NCI-H446 treated with DMSO at 0.1 percent for 48 hours (cell line): ENCODE measurements around the gene TM4SF5.
"Not testable (repeated sequence)": the region's sequence is repeated elsewhere in the genome, so short reads cannot be mapped to it uniquely, and the experiment has no call there.

ENCODE experiments used
- DNase-seq: peaks from one replicate; lab custom pipeline; 2025; lab: John Stamatoyannopoulos, UW

TM4SF5 gene

DNA sequence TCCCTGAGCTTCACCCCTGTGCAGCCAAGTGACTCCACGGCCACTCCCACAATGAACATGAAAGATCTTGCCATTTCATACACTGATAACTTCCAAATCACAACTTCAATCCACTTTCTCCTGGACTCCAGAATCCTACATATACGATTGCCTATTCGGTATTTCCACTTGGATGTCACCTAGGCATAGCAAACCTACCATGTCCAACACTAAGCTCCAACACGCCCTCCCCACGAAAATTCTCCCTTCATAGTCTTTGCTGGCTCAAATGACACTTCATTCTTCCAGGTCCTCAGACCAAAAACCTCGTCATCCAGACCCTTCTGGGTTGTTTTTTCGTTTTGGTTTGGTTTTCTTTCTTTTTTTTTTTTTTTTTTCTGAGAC lies 19.0 kb downstream of the TM4SF5 start:
- no peak for DNase-seq

- DNase-seq, result no peak
Observed at GRCh38 chr17:4795168-4795567, 23.5 kb downstream of the TM4SF5 start.

GRCh38 chr17:4796552-4796920 lies 24.9 kb downstream of the TM4SF5 start:
- no peak for DNase-seq

GRCh38 chr17:4800462-4801196 lies 28.9 kb downstream of the TM4SF5 start:
- no peak for DNase-seq

DNA sequence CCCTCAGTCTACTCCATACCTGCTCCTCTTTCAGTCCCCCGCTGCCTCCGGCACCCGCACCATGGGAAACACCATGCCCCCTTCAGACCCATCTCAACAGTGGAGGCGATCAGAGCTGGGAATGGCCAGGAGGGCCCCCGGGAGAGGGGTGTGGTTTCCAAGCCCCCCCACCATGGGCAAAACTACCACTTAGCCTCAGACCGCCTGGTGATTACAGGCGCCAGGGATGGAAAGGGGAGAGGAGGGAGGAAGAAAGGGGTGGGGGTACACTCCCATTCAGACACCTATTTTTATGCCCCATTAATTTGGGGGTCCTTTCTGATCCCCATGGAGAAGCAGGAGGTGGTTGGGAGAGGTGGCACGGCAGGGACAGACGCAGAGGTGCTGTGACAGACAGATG lies 30.5 kb downstream of the TM4SF5 start, which contains the start of gene C17orf114:
Gene C17orf114 (minus strand): TSS at position 101 of the 400 bp plus-strand sequence.
- DNase-seq, result no peak

DNA sequence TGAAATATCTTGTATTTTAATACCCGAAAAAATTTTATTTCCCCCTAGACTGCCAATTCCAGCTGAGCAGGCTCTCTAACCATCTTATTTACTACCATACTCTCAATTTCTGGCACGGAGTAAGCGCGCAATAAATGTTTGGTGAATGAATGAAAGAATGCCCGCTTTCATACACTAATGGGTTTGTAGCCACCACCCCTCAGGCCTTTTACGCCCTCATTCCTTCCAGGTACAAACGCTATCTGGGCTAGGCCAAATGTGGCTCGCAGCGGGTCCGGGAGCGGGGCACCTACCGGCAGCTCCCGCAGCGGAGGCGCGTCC lies 34.7 kb downstream of the TM4SF5 start:
- no peak for DNase-seq

GRCh38 chr17:4806777-4807604 lies 35.3 kb downstream of the TM4SF5 start, which contains the start of gene PLD2:
TSS of gene PLD2 (plus strand) at chr17:4807152. CDS start at chr17:4807773, 621 bp downstream.
- peak; percentile 63 for DNase-seq

DNA sequence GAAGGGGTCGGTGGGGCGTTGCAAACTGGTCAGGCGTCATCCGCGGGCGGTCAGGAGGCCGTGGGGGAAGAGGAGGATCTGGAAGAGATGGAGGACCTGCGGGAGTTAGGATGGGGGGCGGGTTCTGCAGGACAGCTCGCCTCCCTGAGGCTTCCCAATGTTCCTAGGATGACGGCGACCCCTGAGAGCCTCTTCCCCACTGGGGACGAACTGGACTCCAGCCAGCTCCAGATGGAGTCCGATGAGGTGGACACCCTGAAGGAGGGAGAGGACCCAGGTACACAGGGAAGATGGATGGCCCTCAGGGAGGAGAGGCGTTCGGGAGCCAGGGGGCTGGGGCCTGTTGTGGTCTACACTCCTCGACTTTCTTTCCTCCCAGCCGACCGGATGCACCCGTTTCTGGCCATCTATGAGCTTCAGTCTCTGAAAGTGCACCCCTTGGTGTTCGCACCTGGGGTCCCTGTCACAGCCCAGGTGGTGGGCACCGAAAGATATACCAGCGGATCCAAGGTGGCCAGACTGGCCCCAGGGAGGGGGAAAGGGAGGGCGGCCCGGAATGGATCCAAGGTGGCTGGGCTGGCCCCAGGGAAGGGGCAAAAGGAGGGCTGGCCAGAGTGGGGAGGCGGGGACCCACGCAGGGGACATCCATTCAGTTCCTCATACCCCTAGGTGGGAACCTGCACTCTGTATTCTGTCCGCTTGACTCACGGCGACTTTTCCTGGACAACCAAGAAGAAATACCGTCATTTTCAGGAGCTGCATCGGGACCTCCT lies 36.1 kb downstream of the TM4SF5 start:
- no peak for DNase-seq

DNA sequence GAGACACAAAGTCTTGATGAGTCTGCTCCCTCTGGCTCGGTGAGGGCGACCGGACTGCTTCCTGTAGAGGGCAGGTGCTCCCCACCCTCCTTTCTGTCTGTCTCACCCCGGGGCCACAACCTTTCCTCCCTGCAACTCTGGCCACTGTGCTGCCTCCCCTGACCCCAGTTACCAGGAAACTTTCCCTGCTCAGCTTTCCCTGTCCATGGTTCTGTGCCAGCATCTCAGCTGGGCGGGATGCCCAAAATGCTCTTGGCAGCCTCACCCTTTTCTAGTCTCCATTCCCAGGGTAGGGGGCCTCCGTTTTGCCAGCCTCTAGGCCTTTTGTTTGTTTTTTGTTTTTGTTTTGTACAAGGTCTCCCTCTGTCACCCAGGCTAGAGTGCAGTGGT lies 36.7 kb downstream of the TM4SF5 start:
- peak; percentile 72 for DNase-seq

GRCh38 chr17:4810696-4811290 lies 39.1 kb downstream of the TM4SF5 start:
- no peak for DNase-seq

GRCh38 chr17:4811471-4811870 lies 39.8 kb downstream of the TM4SF5 start:
- DNase-seq, result no peak

- no peak for DNase-seq
Observed at GRCh38 chr17:4812690-4813089, 41.0 kb downstream of the TM4SF5 start.

DNA sequence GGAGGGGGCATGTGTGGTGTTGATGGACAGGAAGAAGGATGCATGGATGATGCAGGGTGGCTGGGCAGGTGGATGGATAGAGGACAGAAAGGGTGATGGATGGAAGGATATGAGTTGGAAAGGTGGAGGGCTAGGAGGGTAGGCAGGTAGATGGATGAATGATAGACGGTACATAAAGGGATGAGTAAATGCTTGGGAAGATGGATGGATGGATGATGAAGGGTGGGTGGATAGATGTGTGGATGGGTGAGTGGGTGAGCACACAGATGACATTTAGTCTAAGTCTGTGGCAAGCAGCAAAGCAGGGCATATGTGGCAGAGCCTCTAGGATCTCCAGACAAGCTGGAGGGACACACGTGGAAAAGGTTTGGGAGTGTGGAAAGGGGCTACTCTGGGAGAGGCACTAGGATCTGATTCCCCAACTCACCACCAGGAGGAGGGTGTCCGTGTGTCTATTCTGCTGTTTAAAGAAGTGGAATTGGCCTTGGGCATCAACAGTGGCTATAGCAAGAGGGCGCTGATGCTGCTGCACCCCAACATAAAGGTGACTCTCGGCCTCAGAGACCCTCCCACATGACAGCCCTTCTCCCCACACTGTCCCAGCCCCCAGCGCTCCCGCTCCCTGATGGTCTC lies 43.5 kb downstream of the TM4SF5 start:
- DNase-seq, result no peak

DNA sequence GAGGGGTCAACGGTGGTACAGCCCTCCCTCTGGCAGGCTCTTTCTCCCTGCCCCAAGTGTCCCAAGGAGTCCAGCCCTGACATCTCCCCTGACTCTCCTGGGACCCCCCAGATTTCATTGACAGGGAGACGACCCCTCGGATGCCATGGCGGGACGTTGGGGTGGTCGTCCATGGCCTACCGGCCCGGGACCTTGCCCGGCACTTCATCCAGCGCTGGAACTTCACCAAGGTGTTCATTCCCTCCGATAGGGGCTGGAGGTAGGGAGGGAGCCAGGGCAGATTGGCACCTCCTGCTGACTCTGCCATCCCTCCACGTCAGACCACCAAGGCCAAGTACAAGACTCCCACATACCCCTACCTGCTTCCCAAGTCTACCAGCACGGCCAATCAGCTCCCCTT lies 45.1 kb downstream of the TM4SF5 start:
- DNase-seq, result no peak

DNA sequence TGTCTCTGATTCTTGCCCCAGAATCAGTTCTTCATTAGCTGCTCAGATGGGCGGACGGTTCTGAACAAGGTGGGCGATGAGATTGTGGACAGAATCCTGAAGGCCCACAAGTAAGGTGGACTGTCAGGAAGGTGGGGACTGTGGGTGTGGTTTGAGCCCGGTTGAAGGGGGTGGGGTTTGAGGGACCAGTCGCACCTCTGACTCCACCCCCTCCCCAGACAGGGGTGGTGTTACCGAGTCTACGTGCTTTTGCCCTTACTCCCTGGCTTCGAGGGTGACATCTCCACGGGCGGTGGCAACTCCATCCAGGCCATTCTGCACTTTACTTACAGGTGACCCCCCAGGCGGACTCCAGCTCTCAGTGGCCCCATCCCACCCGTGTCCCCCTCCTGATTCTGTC lies 46.6 kb downstream of the TM4SF5 start:
- no peak for DNase-seq

DNA sequence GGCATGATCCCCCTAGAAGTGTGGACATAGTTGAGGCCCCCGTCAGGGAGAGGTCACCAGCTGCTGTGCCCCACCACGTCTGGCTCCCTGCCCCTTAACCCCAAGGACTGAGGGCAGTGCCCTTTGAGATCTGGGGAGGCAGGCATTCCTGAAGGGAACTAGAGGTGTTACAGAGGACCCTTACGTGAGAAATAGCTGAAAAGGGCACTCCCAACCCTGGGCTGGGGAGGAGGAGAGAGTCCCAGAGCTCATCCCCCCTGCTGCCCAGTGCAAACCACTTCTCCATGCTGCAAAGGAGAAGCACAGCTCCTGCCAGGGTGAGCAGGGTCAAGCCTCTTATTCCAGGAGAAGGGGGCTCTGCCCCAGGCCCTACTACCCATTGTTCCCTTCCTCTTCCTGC lies 51.1 kb downstream of the TM4SF5 start:
- DNase-seq, result no peak

DNA sequence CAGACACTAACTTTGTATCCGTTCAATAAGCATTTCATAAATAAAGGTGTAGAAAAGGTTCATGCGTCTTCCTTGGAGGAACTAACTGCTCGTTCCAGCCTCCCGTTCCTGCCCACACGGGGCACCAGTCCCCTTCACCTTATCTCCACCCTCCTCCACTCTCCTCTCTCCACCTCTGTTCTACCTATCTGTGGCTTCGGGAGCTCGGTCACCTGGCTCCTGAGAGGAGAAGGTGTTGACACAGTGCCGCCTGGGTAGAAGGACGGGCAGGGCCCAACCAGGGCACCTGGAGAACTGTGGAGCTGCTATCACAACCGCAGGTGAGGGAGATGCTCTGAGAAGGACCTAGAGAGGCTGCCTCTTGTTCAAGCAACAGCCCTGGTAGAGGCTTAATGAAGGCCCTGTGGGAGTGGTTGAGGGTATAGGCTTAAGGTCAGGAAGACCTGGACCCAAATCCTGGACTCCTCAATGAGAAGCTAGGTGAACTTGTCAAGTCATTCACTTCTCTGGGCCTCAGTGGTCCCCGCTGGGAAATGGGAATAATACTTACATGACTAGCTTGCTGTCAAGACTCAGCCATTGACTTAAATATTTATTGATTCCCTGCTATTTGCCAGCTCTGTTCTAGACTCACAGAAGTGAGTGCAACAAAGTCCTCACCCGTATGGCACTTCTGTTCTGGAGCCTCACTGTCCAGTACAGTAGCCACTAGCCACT lies 51.8 kb downstream of the TM4SF5 start:
- DNase-seq, result no peak

DNA sequence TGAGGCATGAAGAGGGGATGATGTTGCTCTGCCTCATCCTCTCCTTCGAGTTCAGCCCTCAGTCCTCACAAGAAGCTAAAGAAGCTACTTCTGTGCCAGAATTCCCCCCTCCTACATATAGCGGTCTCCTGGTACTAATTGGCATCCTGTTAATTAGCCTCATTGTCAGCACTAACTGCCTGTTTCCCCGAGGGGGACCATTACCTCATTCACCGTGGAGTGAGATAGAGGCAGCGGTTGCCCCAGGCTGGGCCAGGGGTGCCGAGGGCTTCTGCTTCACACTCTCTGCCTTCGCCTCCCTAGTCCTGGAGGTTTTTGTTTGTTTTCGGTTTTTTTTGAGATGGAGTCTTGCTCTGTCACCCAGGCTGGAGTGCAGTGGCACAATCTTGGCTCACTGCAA lies 55.7 kb downstream of the TM4SF5 start:
- DNase-seq, result no peak

DNA sequence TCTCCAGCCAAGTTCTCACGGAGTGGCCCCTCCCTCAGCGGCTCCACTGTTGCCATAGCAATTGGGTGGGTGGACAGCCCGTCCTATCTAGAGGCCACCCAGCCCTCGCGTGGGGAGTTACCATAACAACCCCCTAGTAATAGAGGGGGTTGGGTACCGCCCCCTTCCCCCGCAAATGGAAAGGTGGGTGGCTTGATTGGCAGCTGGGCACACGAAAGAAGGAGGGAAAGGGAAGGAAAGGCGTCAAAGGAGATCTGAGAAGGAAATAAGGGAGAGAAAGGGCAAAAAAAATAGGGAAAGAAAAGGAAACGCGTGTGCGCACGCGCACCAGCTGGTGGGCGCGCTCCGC lies 61.1 kb downstream of the TM4SF5 start:
- DNase-seq, result not testable (repeated sequence)
